NCI-H187 treated with DMSO at 0.1 percent for 48 hours (cell line): ENCODE data around the gene MAMLD1.
A peak's percentile ranks its signal among the peaks of the same experiment; 100 is the strongest.

Experiments used
- DNase-seq: peaks from one replicate; lab custom pipeline; 2025; lab: John Stamatoyannopoulos, UW

Gene MAMLD1

DNA sequence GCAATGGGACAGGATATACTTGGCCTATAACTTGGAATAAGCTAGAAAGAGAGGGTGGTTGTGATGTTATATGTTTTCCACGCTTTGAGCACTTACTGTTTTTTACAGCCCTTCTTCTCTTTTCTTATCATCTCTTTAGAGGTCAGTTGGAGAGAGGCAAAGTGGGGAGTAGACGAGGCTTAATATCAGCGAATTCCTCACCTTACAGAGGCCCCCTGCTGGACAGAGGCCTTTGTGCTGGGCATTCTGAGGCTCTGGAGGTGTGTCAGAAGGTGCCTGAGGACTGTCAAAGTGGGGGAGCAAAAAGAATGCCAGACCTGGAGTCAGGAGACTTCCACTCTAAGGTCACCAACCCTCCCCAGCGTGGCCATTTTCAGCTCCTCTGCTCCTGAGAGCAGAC lies 42.5 kb downstream of the MAMLD1 start:
- no peak for DNase-seq

DNA sequence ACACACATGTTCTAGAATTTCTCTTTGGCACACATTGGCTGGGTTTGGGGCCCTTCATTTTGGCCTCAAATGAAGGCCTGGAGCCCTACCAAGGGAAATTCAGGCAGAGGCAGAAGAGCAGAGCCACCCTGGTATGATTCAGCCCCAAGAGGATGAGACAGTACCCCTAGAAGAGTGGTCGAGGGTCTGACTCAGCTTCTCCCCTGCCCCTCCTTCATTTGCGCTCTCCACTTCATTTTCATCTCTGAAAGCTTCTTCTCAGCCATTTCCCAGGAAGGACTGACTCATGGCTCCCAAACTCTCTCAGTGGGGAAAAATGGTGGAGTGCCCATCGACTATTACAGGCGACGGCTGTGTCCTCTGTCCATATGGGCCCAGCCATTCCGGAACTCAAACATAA lies 43.5 kb downstream of the MAMLD1 start:
- no peak for DNase-seq

DNA sequence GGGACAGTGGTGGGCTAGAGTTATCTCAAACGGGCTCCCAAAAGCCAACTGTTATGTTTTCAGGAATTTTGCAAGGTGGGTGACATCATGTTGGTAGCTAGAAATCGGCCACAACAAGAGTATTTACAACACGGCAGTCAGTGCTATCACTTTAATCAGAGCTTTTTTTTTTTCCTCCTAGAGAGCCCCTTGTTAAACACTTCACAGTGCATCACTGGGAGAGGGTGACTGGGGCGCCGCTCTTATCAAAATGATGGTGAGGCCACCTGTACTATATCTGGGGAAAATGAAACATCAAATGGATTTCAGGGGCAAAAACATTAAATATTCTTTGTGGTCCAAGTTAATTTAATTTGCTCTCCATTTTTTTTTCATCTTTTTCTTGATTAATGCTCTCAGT lies 44.9 kb downstream of the MAMLD1 start:
- no peak for DNase-seq

DNA sequence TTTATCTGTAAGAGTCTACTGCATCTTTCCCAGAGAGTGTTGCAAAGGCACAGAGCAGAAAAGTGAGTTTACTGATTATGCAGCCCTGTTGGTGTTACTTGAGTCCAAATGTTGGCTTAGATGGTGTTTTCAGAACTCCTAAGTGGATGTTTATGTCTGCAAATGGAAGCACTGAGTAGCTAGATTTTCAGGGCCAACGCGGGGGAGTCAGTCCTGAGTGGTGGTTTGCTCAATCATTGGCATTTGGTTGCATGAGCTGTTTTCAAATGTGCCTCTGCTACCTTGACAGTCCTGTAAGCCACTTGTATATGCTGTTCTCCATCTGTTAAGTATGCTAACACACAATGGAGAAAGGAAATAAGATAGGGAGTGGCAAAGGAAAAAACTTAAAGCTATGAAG lies 45.4 kb downstream of the MAMLD1 start:
- no peak for DNase-seq

DNA sequence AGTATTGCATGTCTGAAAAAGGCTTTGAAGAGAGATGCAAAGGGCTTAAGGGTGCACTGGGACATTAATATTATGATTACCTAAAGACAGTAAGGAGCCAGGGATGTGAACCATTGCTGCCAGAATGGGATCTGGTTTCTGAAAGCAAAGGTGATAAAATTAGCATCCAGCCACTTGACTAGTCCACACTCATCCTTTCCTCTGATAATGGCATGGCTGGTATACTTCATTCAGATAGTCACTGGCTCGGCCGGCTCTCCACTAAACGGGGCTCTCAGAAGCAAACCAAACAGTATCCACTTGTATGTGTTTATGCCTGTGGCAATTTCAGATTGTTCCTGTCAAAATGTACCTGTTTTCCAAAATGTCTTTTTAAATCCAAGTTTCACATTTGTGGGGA lies 46.4 kb downstream of the MAMLD1 start:
- DNase-seq = peak; percentile 19

DNA sequence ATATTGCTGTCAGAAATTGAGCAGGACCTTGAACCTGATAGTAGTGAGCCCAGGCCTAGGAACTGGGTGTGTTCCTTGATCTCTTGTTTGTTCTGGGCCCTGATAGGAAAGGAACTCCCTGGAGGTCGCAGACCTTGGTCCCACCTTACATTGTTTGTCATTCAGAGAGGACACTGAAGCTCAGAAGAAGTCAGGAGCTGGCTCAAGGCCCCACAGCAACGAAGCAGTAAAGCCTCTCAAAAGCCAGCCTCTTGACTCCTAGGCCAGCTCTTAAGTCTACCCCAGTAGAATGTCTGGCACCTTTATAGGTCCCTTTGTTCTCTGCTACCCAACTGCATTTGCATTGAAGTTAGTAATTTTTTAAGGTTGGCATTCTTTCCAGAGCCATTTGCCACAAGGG lies 46.8 kb downstream of the MAMLD1 start:
- DNase-seq = no peak

DNA sequence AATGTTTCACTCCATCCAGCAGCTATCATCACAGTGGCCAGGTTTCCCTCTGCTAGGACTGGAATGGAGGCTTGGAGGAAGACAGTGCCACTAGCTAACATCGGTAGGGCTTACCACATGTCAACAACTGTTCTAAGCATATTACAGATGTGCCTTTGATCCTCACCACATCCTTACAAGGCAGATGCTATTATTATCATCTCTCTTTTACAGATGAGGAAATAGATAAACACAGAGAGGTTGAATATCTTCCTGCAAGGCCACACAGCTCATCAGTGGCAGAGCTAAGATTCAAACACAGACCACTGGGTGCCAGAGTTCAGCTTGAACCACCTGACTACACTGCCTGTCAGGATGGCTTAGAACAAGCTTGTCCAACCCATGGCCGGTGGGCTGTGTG lies 47.4 kb downstream of the MAMLD1 start:
- DNase-seq = no peak

DNA sequence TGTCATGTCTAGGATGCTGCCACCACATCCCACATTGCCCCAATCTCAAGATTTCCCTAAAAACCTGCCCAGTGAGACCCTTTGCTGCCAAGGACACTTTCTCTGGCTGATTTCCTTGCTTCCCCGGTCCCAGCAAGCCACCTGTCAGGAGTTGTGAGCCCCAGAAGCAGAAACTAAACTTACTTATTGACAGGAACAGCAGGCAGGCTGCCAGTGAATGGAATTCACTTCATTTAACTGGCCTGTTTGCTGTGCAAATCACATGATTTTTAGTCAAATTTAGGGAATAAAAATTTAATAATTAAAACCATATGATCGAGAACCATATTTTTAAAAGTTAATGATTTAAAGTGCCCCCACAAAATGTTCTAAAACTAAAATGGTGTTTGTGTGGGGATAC lies 48.5 kb downstream of the MAMLD1 start:
- DNase-seq = no peak

DNA sequence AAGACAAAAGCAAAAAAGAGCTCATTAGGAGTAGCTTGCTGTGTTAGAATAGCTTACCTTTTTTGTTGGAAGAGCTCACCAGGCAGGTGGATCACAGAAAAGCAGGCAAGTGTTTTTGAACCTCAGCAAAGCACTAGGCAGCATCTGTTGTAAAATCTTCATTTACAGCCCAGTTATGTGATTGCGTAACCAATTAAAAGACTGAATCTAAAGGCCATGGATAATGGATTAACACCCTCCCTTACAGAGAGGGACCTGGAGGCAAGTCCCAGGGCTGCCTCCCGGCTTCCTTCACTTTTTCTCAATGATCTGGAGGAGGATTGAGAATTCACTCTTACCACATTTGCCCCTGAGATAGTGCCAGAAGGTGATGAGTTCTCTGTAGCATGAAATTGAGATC lies 51.1 kb downstream of the MAMLD1 start:
- no peak for DNase-seq

DNA sequence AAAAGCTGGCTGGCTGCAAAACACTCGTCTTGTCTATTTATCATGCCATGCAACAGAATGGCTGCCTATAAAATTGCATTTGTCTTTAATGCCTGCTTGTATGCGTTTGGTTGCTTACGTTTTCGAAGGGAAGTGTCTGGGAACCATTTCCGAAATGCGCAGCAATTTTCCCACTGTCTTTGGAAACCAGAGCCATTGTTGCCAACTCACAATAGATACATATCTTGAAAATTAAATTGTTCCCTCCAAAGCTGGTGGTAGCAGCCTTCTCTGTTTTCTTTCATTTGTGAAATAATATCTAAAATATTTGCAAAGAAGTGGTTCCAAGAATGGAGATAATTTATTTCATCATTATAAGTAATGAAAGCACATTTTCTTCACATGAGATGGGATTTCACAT lies 53.4 kb downstream of the MAMLD1 start:
- DNase-seq = no peak

DNA sequence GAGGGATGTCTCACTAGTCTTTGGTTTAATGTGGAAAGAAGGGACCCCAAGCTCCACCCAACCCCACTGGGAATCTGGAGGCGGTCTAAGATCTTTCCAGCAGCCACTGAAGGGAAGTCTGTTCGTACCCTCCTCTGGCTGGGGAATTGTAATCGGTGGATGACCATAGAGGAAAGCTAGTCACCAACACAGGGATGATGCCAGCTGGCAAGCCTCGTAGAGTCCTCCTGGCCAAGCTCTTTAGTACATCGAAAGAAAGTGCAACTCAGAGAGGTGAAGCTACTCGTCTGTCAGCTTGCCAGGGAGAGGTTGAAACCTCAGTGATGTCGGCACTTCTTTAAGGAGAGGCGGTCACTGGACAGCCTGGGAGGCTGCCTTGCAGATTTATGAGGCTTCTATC lies 58.7 kb downstream of the MAMLD1 start:
- DNase-seq = no peak

DNA sequence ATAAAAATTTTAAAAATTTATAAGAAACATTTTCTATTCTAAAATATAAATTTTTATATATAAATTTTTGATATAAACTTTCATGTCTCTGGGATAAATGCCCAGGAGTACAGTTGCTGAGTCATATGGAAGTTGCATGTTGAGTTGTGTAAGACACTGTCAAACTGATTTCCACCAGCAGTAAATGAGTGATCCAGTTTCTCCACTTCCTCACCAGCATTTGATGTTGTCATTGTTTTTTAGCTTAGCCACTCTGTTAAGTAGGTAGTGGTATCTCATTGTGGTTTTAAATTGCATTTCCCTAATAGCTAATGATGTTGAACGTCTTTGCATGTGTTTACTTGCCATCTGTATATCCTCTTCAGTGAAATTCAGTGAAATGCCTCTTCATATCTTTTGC lies 66.5 kb downstream of the MAMLD1 start:
- DNase-seq = no peak

DNA sequence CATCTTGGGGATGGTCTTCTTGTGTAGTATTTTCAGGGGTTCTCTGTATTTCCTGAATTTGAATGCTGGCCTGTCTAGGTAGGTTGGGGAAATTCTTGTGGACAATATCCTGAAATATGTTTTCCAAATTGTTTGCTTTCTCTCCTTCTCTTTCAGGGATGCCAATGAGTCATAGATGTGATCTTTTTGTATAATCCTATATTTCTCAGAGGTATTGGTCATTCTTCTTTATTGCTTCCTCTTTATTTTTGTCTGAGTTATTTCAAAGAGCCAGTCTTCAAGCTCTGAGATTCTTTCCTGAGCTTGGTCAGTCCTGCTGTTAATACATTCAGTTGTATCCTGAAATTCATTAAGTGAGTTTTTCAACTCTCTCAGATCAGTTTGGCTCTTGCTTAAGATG lies 73.1 kb downstream of the MAMLD1 start:
- DNase-seq = no peak

DNA sequence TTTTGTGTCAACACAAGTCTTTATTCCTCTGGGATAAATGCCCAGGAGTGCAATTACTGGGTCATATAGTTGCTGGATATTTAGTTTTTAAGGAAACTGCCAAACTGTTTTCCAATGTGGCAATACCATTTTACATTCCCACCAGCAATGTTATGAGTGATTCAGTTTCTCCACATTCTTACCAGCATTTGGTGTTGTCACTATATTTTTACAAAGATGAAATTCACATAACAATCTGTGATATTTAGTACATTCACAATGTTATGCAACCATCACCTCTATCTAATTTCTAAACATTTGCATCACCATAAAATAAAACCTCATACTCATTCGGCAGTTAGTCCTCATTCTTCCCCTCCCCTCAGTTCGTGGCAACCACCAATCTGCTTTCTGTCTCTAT lies 75.0 kb downstream of the MAMLD1 start:
- no peak for DNase-seq

DNA sequence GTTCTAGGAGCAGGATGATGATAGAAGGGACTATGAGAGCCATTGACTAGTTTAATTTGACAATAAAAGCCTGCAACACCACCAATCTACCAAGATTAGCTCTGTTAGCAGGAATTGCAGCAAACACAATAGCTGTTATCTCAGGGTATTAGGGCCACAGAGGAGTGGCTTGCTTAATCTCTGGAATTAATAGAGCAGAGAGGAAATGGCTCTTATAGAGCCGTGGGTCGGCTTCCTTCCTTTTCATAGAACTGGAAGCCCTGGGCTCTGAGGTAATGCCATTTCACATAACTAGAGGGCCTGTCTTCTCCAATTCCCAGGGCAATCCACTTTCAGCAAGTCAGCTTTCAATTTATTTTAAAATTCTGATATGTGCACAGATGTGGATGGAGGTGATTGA lies 83.0 kb downstream of the MAMLD1 start:
- no peak for DNase-seq

DNA sequence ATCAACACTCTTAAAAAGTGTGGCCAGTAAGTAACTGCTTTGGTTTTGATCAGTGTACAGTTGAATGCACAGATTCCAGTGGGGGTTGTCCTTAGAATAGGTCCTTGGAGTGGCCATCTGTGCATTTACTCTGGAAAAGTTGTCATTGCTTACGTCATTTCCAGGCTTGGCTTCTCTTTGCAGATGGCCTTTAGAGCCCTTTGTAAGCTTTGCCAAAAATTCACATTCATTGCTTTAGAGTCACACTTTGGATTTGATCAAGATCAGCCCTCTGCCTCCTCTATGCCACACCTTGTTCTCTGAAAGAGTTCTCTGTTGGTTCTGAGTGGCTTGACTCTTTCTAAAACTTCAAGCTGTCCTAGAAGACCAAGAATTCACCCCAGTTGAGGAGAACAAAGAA lies 83.9 kb downstream of the MAMLD1 start:
- DNase-seq = no peak

DNA sequence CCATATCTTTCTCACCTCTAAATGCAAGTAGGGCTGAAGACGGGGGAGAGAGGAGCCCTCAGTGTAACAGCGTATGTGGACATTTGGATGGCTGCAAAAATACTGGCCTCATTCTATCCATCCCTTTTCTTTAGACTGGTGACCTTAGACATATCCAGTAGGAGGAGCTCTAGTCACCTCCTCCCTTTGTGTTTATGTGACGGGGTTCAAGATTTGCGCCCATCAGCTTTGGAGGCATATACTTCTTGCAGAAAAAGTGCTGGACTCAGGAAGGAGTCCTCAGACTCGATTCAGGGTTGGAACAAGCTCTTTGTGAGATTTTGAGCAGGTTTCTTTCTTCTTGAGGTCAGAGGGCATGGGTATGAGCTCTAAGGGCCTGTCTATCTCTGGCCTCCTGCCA lies 86.2 kb downstream of the MAMLD1 start:
- DNase-seq = no peak

DNA sequence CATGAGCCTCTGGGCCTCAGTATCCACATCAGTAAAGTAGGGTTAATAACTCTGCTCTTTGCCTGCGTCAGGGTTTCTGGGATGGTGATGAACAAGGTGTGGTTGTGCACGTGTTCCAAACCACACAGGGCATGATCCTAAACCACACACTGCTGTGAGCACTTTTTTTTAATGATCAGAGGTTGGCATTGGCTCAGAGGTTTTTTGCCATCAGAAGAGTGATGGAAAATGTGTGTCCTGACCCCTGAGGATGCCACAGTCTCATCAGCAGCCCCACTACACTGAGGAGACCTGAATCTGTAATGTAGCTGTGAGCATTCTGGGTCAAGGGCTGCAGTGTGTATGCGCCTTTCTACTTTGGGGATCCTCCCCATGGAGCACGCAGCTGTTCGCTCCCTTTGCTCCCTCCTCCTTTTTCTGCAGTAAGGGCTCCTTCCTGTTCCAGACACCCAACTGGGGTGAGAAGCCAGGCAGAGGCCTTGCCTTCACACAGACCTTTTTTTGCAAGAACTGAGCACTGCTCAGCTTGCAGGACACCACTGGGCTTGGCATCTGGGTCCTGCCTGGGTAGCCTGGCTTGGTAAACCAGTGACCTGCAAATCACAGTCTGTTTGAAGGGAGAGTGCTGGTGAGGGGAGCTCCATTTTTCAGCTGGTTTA lies 87.5 kb downstream of the MAMLD1 start:
- no peak for DNase-seq

DNA sequence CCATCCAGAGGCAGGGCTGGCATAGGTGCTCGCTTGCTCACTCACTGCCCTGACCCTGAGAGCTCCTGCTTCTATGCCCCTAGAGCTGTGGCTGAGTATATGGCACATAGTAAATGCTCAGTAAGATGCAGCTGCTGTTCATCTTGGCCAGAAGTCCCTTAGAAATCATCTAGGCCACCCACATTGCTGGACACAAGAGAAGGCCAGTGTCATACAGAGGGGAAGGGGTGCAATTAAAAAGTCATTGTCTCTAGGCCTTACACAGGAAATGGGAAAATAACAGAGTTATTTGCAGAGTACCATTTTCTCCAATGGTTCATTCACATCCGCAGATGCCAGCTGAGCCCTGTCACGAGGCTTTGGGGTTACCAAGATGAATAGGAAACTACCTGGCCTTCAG lies 88.8 kb downstream of the MAMLD1 start:
- no peak for DNase-seq

DNA sequence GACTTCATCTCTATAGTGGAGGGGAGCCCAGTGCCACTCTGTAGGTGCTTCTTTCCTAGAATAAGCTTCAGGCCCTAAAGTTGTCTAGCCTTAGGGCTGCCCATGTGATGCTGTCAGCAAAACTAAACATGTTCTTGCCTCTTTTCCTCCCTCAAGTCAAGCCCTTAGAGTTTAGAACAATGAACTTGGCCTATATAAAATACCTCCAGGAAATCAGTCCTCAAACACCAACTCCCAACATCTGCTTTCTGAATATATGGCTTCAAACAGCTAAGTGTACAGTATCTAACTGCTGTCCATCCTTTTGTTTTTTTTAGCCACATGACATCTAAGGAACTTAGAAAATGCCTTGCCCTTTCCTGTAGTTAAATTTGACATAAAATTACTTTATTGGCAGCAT lies 91.0 kb downstream of the MAMLD1 start:
- no peak for DNase-seq

DNA sequence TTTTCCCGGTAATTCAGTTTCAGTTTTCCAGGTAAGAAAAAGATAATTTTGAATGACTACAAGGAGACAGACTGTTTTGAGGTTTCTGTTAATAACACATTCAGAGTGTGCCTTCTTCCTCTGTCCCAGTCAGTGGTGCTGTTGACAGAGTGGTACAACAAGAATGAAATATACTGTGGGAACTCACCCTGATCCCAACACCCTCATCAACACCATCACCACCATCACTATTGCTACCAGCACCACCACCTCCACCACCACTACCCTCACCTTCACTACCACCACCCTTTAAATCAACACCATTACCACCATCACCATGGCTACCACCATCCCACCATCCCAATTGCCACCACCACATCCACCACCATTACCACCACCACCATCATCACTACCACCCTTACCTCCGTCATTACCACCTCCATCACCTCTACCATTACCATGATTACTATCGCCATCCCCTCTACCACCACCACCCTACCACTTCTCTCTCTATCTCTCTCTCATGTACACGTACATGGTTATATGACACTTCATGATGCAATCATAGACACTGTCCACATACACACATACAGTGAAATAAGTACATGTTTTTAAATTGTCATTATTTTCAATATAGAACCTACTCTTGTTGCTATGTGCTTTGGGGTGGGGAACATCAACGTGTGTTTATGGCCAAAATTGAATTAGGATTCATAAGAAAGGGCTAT lies 91.5 kb downstream of the MAMLD1 start:
- no peak for DNase-seq

DNA sequence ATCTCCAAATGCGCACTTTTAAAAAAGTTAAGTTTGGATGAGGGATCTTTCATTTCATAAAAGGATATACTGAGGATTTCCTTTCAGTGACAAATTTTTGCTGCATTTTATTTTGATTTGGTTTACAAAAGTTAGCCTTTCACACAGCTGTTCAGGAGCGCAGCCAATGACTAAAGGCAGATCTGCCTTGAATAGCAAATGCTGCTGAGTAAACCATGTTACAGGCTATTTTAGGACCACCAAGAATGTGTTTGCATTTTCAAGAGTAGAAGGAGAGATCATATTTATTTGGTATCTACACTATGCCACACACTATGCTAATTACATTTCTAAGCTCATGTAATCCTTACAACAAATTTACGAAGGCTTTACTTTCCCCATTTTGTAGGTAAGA lies 92.1 kb downstream of the MAMLD1 start:
- no peak for DNase-seq

DNA sequence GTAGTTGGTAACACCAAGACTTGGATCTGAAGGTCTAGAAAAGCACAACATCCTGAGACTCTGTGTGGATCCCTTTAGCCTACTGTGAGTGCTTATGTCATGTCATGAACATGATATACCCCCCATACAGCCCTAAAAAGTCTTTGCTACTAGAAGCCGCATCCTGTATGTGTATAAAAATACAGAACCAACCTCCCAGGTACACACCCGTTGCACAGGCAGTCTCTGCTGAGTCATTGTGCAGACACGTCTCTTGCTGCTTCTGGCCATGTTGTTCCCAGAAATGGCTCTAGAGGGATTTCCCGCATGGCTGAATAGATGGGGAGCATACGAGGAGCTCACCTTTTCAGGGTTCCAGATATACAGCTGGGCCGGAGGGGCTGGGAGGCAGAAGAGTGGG lies 93.3 kb downstream of the MAMLD1 start:
- no peak for DNase-seq

DNA sequence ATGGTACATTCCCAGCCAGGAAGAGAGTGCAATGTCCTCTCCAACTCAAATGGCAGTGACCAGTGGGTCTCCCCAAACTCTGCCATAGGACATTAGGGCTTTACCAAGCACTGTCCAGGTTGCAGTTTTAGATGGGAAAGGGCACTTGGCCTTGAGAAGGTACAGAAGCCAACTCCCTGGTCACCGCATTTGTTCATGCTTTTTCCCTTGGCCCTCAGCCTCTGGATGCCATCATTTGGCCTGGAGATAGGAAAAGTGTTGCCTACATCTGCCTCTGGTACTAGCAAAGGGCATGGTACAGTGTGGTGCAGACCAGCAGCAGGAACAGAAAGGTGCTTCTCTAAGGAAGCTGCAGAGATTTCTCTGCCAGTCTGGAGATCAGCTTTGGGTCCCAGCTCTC lies 93.8 kb downstream of the MAMLD1 start:
- no peak for DNase-seq
